Measurements from ENCODE around the gene AOPEP. TPM values are rescaled to one million over a fixed set of nuclear protein-coding genes. Genes with fewer than 3 reads are reported as not detected.

Gene AOPEP
- total RNA-seq, 1 experiment from 2014 or later = 39.6 TPM

- Histone ChIP-seq H3K27me3 (replicated peaks) (no peaks in the 10 kb centered on the region), H3K9me3 (replicated peaks) (no peaks in the 10 kb centered on the region), H3K4me1 (replicated peaks) (peaks cover 47% of the 10 kb centered on the region), H3K27ac (peak overlapping the region; percentile 4; the same call in 1 of the 2 replicates), H3K36me3 (peaks cover 67% of the 10 kb centered on the region), H3K4me3 (no peak overlapping the region)
- no peak for DNase-seq (ENCODE audit: low read depth in 1 of 2, low spot score in 2 of 2)
Measured at GRCh38 chr9:95099321-95100070, 373.0 kb downstream of the AOPEP start.

DNA sequence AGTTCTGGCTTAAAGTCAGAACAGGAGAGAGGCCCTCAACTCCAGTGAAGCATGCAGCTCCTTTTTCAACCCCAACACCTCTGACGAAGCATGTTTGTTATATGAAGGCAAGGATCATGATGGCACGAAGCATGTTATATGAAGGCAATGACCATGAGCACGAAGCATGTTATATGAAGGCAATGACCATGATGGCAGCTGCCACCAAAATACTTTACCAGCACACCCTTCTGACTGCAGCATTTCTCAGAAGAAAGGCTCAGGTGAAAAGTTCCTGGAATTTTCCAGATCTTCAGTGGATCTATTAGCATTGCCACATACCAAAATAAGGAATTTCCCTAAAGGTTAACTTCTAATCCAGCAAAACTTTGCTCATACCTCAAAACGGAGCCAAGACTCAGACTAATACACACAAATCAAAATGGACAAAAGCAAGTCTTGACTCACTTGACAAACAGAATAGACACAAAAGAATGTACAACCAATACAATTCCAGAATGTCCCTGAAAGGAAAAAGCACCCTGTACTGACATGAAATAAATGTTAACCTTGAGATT, 373.6 kb downstream of the AOPEP start:
- peak in 1 of 2 experiments; percentile 44 for DNase-seq (ENCODE audit: low read depth in 1 of 2, low spot score in 2 of 2)
- Histone ChIP-seq H3K9me3 (replicated peaks) (no peaks in the 10 kb centered on the region), H3K27ac (peak overlapping the region; percentile 4; the same call in 1 of the 2 replicates)

GRCh38 chr9:95101326-95101725, 374.8 kb downstream of the AOPEP start:
- H3K27me3 ChIP-seq (replicated peaks) = no peaks in the 10 kb centered on the region
- no peak for DNase-seq (ENCODE audit: low read depth in 1 of 2, low spot score in 2 of 2)
- no peaks in the 10 kb centered on the region for H3K9me3 ChIP-seq (replicated peaks)
- peaks cover 38% of the 10 kb centered on the region for H3K4me1 ChIP-seq (replicated peaks)
- no peak overlapping the region for H3K4me3 ChIP-seq
- H3K27ac ChIP-seq = no peak overlapping the region
- peaks cover 65% of the 10 kb centered on the region for H3K36me3 ChIP-seq

More for the DNA sequence above, 373.6 kb downstream of the AOPEP start:
- H3K4me1 ChIP-seq (replicated peaks) = peaks cover 41% of the 10 kb centered on the region
- no peak overlapping the region for H3K4me3 ChIP-seq
- H3K27me3 ChIP-seq (replicated peaks) = no peaks in the 10 kb centered on the region
- H3K36me3 ChIP-seq = peaks cover 63% of the 10 kb centered on the region

GRCh38 chr9:95102001-95102433, 375.5 kb downstream of the AOPEP start:
- no peaks in the 10 kb centered on the region for H3K27me3 ChIP-seq (replicated peaks)
- peaks cover 65% of the 10 kb centered on the region for H3K36me3 ChIP-seq
- no peaks in the 10 kb centered on the region for H3K9me3 ChIP-seq (replicated peaks)
- H3K4me3 ChIP-seq = no peak overlapping the region
- peaks cover 41% of the 10 kb centered on the region for H3K4me1 ChIP-seq (replicated peaks)
- DNase-seq (ENCODE audit: low read depth in 1 of 2, low spot score in 2 of 2) = no peak
- no peak overlapping the region for H3K27ac ChIP-seq

DNA sequence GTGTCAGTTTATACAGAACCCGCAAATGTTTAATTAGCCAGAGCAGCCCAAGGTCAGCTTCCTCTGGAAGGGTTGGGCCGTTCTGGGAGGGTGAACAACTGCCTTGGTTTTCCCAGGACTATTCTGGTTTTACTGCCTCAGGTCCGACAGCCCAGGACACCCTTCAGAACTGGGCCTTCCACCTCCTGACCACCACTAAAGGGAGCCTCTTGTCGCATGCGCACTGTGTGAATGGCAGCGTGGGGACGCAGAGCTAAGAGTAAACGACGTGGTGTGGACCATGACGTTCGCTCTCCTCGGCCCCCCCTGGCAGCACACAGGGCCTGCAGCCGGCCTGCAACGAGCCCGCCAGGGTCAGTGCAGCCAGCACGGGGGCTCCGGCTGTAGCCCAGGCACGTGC, 376.1 kb downstream of the AOPEP start:
- Histone ChIP-seq H3K27me3 (replicated peaks) (no peaks in the 10 kb centered on the region), H3K36me3 (peaks cover 60% of the 10 kb centered on the region), H3K9me3 (replicated peaks) (no peaks in the 10 kb centered on the region), H3K4me3 (no peak overlapping the region), H3K4me1 (replicated peaks) (peaks cover 46% of the 10 kb centered on the region), H3K27ac (no peak overlapping the region)
- no peak for DNase-seq (ENCODE audit: low read depth in 1 of 2, low spot score in 2 of 2)

DNA sequence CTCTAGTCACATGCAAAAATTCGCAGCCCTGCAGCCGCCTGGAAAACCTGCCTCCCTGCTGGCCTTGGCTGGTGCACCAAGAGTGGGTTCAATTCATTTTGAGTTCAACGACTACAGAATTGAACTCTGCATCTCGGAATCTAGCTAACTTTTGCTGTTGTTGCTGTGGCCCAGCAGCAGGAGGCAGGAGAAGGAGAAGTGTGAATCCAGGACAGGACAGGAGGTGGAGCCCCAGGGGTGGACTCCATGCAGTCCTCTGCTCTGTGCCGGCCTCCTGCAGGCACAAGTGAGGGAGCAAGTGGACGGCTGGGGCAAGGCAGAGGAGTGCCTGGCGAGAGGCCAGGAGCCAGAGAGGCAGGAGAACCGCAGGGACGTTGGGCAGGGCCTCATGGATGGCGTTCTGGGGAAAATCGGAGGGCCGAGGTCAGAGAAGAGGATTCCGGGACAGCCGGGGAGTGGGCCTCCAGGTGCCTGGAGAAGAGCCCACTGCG, 376.8 kb downstream of the AOPEP start:
- H3K9me3 ChIP-seq (replicated peaks) = no peaks in the 10 kb centered on the region
- H3K27ac ChIP-seq = no peak overlapping the region
- DNase-seq (ENCODE audit: low read depth in 1 of 2, low spot score in 2 of 2) = no peak

GRCh38 chr9:95103871-95104580, 377.5 kb downstream of the AOPEP start:
- H3K27me3 ChIP-seq (replicated peaks) = no peaks in the 10 kb centered on the region
- no peak overlapping the region for H3K4me3 ChIP-seq
- H3K4me1 ChIP-seq (replicated peaks) = peaks cover 53% of the 10 kb centered on the region
- peaks cover 49% of the 10 kb centered on the region for H3K36me3 ChIP-seq
- H3K9me3 ChIP-seq (replicated peaks) = no peaks in the 10 kb centered on the region
- H3K27ac ChIP-seq = no peak overlapping the region
- DNase-seq (ENCODE audit: low read depth in 1 of 2, low spot score in 2 of 2) = no peak

More for the DNA sequence above, 376.8 kb downstream of the AOPEP start:
- peaks cover 51% of the 10 kb centered on the region for H3K4me1 ChIP-seq (replicated peaks)
- peaks cover 53% of the 10 kb centered on the region for H3K36me3 ChIP-seq
- H3K4me3 ChIP-seq = no peak overlapping the region
- H3K27me3 ChIP-seq (replicated peaks) = no peaks in the 10 kb centered on the region

- Histone ChIP-seq H3K27ac (no peak overlapping the region), H3K36me3 (peaks cover 46% of the 10 kb centered on the region), H3K27me3 (replicated peaks) (no peaks in the 10 kb centered on the region), H3K4me1 (replicated peaks) (peaks cover 53% of the 10 kb centered on the region), H3K4me3 (no peak overlapping the region), H3K9me3 (replicated peaks) (no peaks in the 10 kb centered on the region)
- DNase-seq (ENCODE audit: low read depth in 1 of 2, low spot score in 2 of 2) = no peak
Measured at GRCh38 chr9:95104581-95104960, 378.1 kb downstream of the AOPEP start.

DNA sequence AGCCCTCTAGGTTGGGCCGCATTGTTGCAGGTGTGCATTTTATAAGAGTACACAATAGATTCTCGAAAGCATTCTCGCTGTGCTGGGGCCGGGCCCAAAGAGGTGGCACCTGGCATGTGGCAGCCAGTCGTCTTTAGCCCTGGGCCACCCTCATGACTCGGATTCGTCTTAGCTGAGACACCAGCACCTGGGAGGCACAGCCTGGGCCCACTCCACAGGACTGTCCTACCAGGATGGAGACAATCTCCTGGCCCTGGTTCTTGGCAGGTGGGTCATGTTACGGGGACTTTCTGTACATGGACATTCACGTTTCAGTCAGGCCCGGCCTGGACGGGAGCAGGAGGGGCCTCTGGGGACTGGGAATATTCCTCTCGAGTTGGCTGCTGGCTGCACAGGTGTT, 378.5 kb downstream of the AOPEP start:
- Histone ChIP-seq H3K27ac (no peak overlapping the region), H3K9me3 (replicated peaks) (no peaks in the 10 kb centered on the region), H3K4me3 (no peak overlapping the region), H3K36me3 (peaks cover 43% of the 10 kb centered on the region), H3K27me3 (replicated peaks) (no peaks in the 10 kb centered on the region), H3K4me1 (replicated peaks) (peaks cover 48% of the 10 kb centered on the region)
- no peak for DNase-seq (ENCODE audit: low read depth in 1 of 2, low spot score in 2 of 2)

DNA sequence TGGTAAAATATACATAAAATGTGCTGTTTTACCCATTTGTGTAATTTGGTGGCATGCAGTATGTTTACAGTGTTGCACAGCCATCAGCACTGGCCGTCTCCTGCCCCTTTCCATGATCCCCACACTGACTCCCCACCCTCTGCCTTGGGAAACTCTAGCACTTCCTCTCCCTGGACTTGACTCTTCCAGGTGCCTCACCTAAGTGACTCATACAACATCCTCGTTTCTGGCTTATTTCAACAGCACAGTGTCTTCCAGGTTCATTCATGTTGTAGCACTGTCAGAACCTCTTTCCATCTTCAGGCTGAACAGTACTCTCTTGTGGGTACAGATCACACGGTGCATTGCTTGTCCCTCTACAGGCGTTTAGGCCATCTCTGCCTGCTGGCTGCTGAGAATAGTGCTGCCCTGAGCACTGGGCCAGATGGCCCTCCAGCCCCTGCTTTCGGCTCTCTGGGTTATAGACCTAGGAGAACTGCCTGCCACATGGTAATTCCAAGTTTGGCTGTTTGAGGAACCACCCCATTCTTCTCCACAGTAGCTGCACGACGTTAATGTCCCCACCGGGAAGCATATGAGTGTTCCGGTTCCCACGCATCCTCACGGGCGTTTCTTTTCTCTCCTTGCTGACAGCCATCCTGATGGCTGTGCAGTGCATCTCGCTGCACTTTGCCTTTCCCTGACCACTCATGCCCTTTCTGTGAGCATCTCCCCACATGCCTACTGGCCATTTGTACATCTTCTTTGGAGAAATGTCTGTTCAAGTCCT, 379.2 kb downstream of the AOPEP start:
- peaks cover 44% of the 10 kb centered on the region for H3K36me3 ChIP-seq
- peaks cover 41% of the 10 kb centered on the region for H3K4me1 ChIP-seq (replicated peaks)
- H3K27ac ChIP-seq = no peak overlapping the region
- no peak overlapping the region for H3K4me3 ChIP-seq
- no peaks in the 10 kb centered on the region for H3K9me3 ChIP-seq (replicated peaks)
- no peaks in the 10 kb centered on the region for H3K27me3 ChIP-seq (replicated peaks)
- DNase-seq (ENCODE audit: low read depth in 1 of 2, low spot score in 2 of 2) = no peak

DNA sequence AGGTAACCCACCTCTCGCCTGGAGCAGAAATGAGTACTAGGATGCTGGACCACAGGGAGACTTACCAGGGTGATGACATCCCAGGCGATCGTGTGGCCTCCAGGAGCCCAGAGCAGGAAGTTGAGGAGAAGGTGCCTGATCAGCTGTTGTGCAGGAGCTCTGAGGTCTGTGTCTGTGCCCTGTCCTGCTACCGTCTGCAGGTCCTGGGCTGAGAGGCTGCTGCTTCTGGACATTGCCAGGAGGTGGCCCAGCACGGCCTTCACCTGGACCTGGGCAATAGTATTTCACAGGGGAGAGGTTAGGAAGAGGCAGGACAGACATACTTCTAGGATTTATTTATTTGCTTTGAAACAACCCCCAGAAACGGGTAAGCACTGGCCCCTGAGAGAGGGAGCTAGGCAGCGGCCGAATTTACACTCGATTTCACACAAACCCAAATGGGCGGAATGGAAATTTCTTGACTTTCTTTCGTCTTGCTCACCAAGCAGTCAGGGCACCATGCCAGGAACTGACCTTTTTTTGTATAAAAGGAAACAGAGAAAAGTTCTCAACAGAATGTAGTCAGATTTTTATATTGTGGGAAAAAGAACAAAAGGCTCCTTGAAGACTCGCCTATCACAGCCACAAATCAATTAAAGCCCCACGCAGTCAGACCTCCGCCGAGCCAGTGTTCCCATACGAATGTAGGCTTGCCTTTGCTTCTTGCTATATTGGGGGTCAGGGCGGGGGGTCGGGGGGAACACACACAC, 380.7 kb downstream of the AOPEP start:
- no peak overlapping the region for H3K4me3 ChIP-seq
- DNase-seq (ENCODE audit: low read depth in 1 of 2, low spot score in 2 of 2) = peak; percentile 87 to 89
- peak overlapping the region; percentile 78 for H3K27ac ChIP-seq

GRCh38 chr9:95107976-95108375, 381.5 kb downstream of the AOPEP start:
- Histone ChIP-seq H3K4me3 (no peak overlapping the region), H3K4me1 (replicated peaks) (peaks cover 38% of the 10 kb centered on the region), H3K36me3 (peaks cover 46% of the 10 kb centered on the region), H3K27me3 (replicated peaks) (no peaks in the 10 kb centered on the region), H3K9me3 (replicated peaks) (no peaks in the 10 kb centered on the region), H3K27ac (peak overlapping the region; percentile 78)
- peak in 1 of 2 experiments; percentile 33 for DNase-seq (ENCODE audit: low read depth in 1 of 2, low spot score in 2 of 2)

More for the DNA sequence above, 380.7 kb downstream of the AOPEP start:
- peaks cover 46% of the 10 kb centered on the region for H3K36me3 ChIP-seq
- H3K9me3 ChIP-seq (replicated peaks) = no peaks in the 10 kb centered on the region
- H3K27me3 ChIP-seq (replicated peaks) = no peaks in the 10 kb centered on the region
- H3K4me1 ChIP-seq (replicated peaks) = peaks cover 38% of the 10 kb centered on the region

DNA sequence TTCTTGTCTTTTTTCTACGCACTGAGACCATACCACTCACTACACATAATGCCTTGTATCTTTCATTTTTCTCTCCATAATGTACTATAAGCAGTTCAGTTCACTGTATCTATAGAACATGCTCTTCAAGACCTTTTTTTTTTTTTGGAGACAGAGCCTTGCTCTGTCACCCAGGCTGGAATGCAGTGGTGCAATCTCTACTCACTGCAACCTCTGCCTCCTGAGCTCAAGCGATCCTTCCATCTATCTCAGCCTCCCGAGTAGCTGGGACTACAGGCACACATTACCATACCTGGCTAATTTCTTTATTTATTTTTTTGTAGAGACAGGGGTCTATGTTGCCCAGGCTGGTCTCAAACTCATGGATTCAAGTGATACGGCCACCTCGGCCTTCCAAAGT, 382.3 kb downstream of the AOPEP start:
- H3K27ac ChIP-seq = no peak overlapping the region; the same call in 1 of the 2 replicates
- H3K36me3 ChIP-seq = peaks cover 38% of the 10 kb centered on the region
- H3K4me3 ChIP-seq = no peak overlapping the region
- no peak for DNase-seq (ENCODE audit: low read depth in 1 of 2, low spot score in 2 of 2)
- no peaks in the 10 kb centered on the region for H3K27me3 ChIP-seq (replicated peaks)
- no peaks in the 10 kb centered on the region for H3K9me3 ChIP-seq (replicated peaks)
- H3K4me1 ChIP-seq (replicated peaks) = peaks cover 38% of the 10 kb centered on the region

Data from SJSA1 (cell line).